HepG2 (cell line): ENCODE data around the gene BCL2L11. TPM values are rescaled to one million over a fixed set of nuclear protein-coding genes. Genes with fewer than 3 reads are reported as not detected.
A peak's percentile ranks its signal among the peaks of the same experiment; 100 is the strongest.

Source experiments
- ATAD3A ChIP-seq: sonication (generic); formaldehyde crosslinking; IDR thresholded peaks from 2 replicates; pipeline ENCODE4 v1.4.0; 2020; ENCODE audit warnings: missing genetic modification reagents
- ATF7 ChIP-seq, 2 experiments: fragments of 450-650 bp in 1 of 2; sonication (generic) in 1 of 2; formaldehyde crosslinking in 1 of 2; IDR thresholded peaks; 2 replicates each; pipeline versions ENCODE4 v1.4.0 to v1.6.1; 2016 to 2020; ENCODE audit warnings: antibody characterized with exemption in 1 of 2, mild to moderate bottlenecking in 1 of 2, missing genetic modification reagents in 1 of 2
- BCL3 ChIP-seq: sonication (generic); formaldehyde crosslinking; IDR thresholded peaks from 2 replicates; pipeline ENCODE4 v1.5.1; 2020; ENCODE audit warnings: mild to moderate bottlenecking, missing genetic modification reagents, moderate library complexity
- FOXA1 ChIP-seq, 2 experiments: fragments of 450-650 bp in 1 of 2; sonication (generic) in 1 of 2; formaldehyde crosslinking in 1 of 2; IDR thresholded peaks; 2 replicates each; pipeline versions ENCODE4 v1.4.0 to v1.6.1; 2016 to 2020; ENCODE audit warnings: missing genetic modification reagents in 1 of 2
- GATA4 ChIP-seq: sonication (generic); IDR thresholded peaks from 2 replicates; pipeline ENCODE4 v1.6.1; 2016; ENCODE audit warnings: antibody characterized with exemption, low read depth, borderline replicate concordance
- HNRNPH1 ChIP-seq: fragments of 200-400 bp; formaldehyde crosslinking; optimal IDR thresholded peaks from 2 replicates; pipeline ENCODE3; 2017; ENCODE audit warnings: mild to moderate bottlenecking, low read depth, low read length
- MAFK ChIP-seq, 2 experiments: IDR thresholded peaks in 1 of 2; conservative IDR thresholded peaks in 1 of 2; 2 replicates each; pipeline ENCODE4 v1.6.1; 2011; ENCODE audit warnings: improper control_type of control experiment in 2 of 2, low read length in 2 of 2
- NFIC ChIP-seq: IDR thresholded peaks from 2 replicates; pipeline ENCODE4 v1.6.1; 2012; ENCODE audit warnings: mild to moderate bottlenecking, low read length, inconsistent platforms
- NRL ChIP-seq: sonication (generic); formaldehyde crosslinking; IDR thresholded peaks from 2 replicates; pipeline ENCODE4 v1.5.0; 2020; ENCODE audit warnings: missing genetic modification reagents, mild to moderate bottlenecking, moderate library complexity, borderline replicate concordance
- RCOR2 ChIP-seq: IDR thresholded peaks from 2 replicates; pipeline ENCODE4 v1.6.1; 2016; ENCODE audit warnings: missing biosample characterization, missing genetic modification reagents
- SRSF9 ChIP-seq: fragments of 200-400 bp; formaldehyde crosslinking; IDR thresholded peaks from 2 replicates; pipeline ENCODE4 v1.6.1; 2018; ENCODE audit warnings: borderline replicate concordance, mild to moderate bottlenecking, low read depth, low read length; ENCODE audit not compliant: insufficient read depth, poor library complexity, severe bottlenecking
- TEAD2 ChIP-seq: sonication (generic); formaldehyde crosslinking; IDR thresholded peaks from 2 replicates; pipeline ENCODE4 v1.9.0; 2021; ENCODE audit warnings: missing genetic modification reagents
- TSC22D2 ChIP-seq: sonication (generic); formaldehyde crosslinking; IDR thresholded peaks from 2 replicates; pipeline ENCODE4 v1.5.1; 2020; ENCODE audit warnings: missing genetic modification reagents, mild to moderate bottlenecking, borderline replicate concordance
- WIZ ChIP-seq: sonication (generic); formaldehyde crosslinking; IDR thresholded peaks from 2 replicates; pipeline ENCODE4 v1.5.1; 2020; ENCODE audit warnings: mild to moderate bottlenecking, missing genetic modification reagents
- ZNF331 ChIP-seq: sonication (generic); formaldehyde crosslinking; IDR thresholded peaks from 2 replicates; pipeline ENCODE4 v1.4.0; 2020; ENCODE audit warnings: missing genetic modification reagents
- ZNF335 ChIP-seq: sonication (generic); formaldehyde crosslinking; IDR thresholded peaks from 2 replicates; pipeline ENCODE4 v1.4.0; 2020; ENCODE audit warnings: missing genetic modification reagents
- ZNF362 ChIP-seq: sonication (generic); formaldehyde crosslinking; IDR thresholded peaks from 2 replicates; pipeline ENCODE4 v1.4.0; 2020; ENCODE audit warnings: missing genetic modification reagents, mild to moderate bottlenecking, borderline replicate concordance
- ZNF550 ChIP-seq: sonication (generic); formaldehyde crosslinking; IDR thresholded peaks from 2 replicates; pipeline ENCODE4 v1.4.0; 2020; ENCODE audit warnings: mild to moderate bottlenecking, missing genetic modification reagents, borderline replicate concordance
- ZNF703 ChIP-seq: sonication (generic); formaldehyde crosslinking; IDR thresholded peaks from 2 replicates; pipeline ENCODE4 v1.5.1; 2020; ENCODE audit warnings: missing genetic modification reagents, mild to moderate bottlenecking, moderate library complexity, borderline replicate concordance
- ZSCAN31 ChIP-seq: sonication (generic); formaldehyde crosslinking; IDR thresholded peaks from 2 replicates; pipeline ENCODE4 v1.5.0; 2020; ENCODE audit warnings: low read depth, mild to moderate bottlenecking, missing genetic modification reagents
- polyA plus RNA-seq, 8 experiments: library from polyadenylated mRNA; depleted of rRNA in 3 of 8; stranded (reverse) in 7 of 8; unstranded in 1 of 8; fragments of >200 nt; fragmentation: Illumina TruSeq in 4 of 8; extraction: Trizol in 4 of 8; gene quantifications; 2 replicates each; pipeline versions ENCODE4 v1.2.1 to v1.2.3, GENCODE V29; 2011 to 2016; ENCODE audit warnings: low read depth in 4 of 8, missing spikeins in 1 of 8, mixed read lengths in 1 of 8; ENCODE audit not compliant: insufficient read depth in 1 of 8
- total RNA-seq, 5 experiments: library from RNA; depleted of rRNA; stranded (reverse); fragments of >200 nt; fragmentation: Illumina TruSeq; extraction: Trizol; gene quantifications; 2 replicates each; pipeline ENCODE4 v1.2.3, GENCODE V29; 2016; ENCODE audit warnings: low read depth in 1 of 5
- TF ChIP-seq, protein P1 (sequence below): sonication (generic); formaldehyde crosslinking; IDR thresholded peaks from 2 replicates; pipeline ENCODE4 v1.4.0; 2020; ENCODE audit warnings: missing genetic modification reagents
- TF ChIP-seq, protein P2 (sequence below): sonication (generic); formaldehyde crosslinking; IDR thresholded peaks from 2 replicates; pipeline ENCODE4 v1.8.0; 2022; ENCODE audit warnings: mild to moderate bottlenecking, missing genetic modification reagents, moderate library complexity
- TF ChIP-seq, protein P3 (sequence below): sonication (generic); formaldehyde crosslinking; IDR thresholded peaks from 2 replicates; pipeline ENCODE4 v1.4.0; 2020; ENCODE audit warnings: missing genetic modification reagents, borderline replicate concordance

BCL2L11 gene
- total and polyA plus RNA-seq, 2 of the 13 experiments (the other 11 are each of a cell fraction or from before 2014, with no cell fraction given): 6.1 to 9.7 TPM

DNA sequence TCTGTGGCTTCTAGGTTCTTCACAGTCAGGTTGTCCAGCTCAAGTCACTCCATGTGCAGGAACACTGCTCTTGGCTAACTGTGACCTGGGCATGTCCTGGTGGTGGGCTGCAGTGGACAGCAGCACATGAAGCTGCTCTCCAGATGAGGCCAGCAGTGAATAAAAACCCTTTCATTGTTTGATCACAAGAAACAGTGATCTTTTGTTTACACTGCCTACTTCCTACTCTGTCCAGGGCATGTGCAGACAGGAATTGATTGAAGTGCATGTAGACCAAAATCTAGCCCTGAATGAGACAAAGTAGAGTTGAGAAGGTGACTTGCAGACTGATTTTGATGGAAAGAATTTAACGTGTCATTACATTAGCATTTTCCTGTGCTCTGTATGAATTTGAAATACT lies 34.9 kb downstream of the BCL2L11 start (continued):
- TF ChIP-seq ZNF362 (CRISPR knock-in tag): no peak
- TF ChIP-seq HNRNPH1: no peak
- peak; percentile 55; the same call in 1 of the 2 replicates for TF ChIP-seq ZNF331
- no peak for TF ChIP-seq ZNF335 (CRISPR knock-in tag)
- no peak for TF ChIP-seq WIZ (CRISPR knock-in tag)
- no peak for TF ChIP-seq ZNF703
- no peak for TF ChIP-seq FOXA1 (IDR thresholded peaks at IDR 0.05)
- peak; percentile 72; the same call in 1 of the 2 replicates for TF ChIP-seq FOXA1 (CRISPR knock-in tag; IDR thresholded peaks at IDR 0.05)
- 0 out of 4 replicates have a peak, but pooled peaks of 1 of the 2 experiments have one; percentile 0 for TF ChIP-seq MAFK (conservative IDR thresholded peaks at IDR 0.05 in 1 of 2, IDR thresholded peaks at IDR 0.05 in 1 of 2; ENCODE audit: low read length in 2 of 2)
- TF ChIP-seq TSC22D2 (CRISPR knock-in tag): no peak
- TF ChIP-seq, protein P1, sequence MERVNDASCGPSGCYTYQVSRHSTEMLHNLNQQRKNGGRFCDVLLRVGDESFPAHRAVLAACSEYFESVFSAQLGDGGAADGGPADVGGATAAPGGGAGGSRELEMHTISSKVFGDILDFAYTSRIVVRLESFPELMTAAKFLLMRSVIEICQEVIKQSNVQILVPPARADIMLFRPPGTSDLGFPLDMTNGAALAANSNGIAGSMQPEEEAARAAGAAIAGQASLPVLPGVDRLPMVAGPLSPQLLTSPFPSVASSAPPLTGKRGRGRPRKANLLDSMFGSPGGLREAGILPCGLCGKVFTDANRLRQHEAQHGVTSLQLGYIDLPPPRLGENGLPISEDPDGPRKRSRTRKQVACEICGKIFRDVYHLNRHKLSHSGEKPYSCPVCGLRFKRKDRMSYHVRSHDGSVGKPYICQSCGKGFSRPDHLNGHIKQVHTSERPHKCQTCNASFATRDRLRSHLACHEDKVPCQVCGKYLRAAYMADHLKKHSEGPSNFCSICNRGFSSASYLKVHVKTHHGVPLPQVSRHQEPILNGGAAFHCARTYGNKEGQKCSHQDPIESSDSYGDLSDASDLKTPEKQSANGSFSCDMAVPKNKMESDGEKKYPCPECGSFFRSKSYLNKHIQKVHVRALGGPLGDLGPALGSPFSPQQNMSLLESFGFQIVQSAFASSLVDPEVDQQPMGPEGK (CRISPR knock-in tag): no peak
- TF ChIP-seq NRL (CRISPR knock-in tag): no peak
- TF ChIP-seq, protein P2, sequence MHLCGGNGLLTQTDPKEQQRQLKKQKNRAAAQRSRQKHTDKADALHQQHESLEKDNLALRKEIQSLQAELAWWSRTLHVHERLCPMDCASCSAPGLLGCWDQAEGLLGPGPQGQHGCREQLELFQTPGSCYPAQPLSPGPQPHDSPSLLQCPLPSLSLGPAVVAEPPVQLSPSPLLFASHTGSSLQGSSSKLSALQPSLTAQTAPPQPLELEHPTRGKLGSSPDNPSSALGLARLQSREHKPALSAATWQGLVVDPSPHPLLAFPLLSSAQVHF (CRISPR knock-in tag): no peak
- TF ChIP-seq, protein P3, sequence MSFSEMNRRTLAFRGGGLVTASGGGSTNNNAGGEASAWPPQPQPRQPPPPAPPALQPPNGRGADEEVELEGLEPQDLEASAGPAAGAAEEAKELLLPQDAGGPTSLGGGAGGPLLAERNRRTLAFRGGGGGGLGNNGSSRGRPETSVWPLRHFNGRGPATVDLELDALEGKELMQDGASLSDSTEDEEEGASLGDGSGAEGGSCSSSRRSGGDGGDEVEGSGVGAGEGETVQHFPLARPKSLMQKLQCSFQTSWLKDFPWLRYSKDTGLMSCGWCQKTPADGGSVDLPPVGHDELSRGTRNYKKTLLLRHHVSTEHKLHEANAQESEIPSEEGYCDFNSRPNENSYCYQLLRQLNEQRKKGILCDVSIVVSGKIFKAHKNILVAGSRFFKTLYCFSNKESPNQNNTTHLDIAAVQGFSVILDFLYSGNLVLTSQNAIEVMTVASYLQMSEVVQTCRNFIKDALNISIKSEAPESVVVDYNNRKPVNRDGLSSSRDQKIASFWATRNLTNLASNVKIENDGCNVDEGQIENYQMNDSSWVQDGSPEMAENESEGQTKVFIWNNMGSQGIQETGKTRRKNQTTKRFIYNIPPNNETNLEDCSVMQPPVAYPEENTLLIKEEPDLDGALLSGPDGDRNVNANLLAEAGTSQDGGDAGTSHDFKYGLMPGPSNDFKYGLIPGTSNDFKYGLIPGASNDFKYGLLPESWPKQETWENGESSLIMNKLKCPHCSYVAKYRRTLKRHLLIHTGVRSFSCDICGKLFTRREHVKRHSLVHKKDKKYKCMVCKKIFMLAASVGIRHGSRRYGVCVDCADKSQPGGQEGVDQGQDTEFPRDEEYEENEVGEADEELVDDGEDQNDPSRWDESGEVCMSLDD (CRISPR knock-in tag): no peak
- TF ChIP-seq RCOR2: no peak
- no peak for TF ChIP-seq TEAD2 (CRISPR knock-in tag)
- no peak for TF ChIP-seq ZNF550 (CRISPR knock-in tag)
- TF ChIP-seq NFIC: no peak
- TF ChIP-seq ATAD3A: no peak
- TF ChIP-seq GATA4: no peak
- no peak for TF ChIP-seq ATF7 (IDR thresholded peaks at IDR 0.05)
- no peak for TF ChIP-seq ATF7 (CRISPR knock-in tag; IDR thresholded peaks at IDR 0.05)
- no peak for TF ChIP-seq BCL3
- no peak for TF ChIP-seq SRSF9
- TF ChIP-seq ZSCAN31 (CRISPR knock-in tag): no peak
